H1 (cell line): Measurements from ENCODE around the gene SPHKAP. TPM values are rescaled to one million over a fixed set of nuclear protein-coding genes. Genes with fewer than 3 reads are reported as not detected.

Experiments used
- CTCF ChIA-PET: fragments of 300-600 bp; sonication (Branson Sonifier 250); formaldehyde crosslinking; loops from one replicate; lab custom pipeline; 2021; ENCODE audit not compliant: partially characterized antibody; lab: Charles Lee
- POLR2A ChIA-PET: fragments of 300-600 bp; sonication (Branson Sonifier 250); formaldehyde crosslinking; loops from one replicate; lab custom pipeline; 2021; ENCODE audit warnings: inconsistent platforms; ENCODE audit not compliant: partially characterized antibody; lab: Charles Lee
- DNase-seq, 2 experiments: peaks; one replicate each; pipeline versions ENCODE4 v3.0.0 to v3.0.0-alpha.2; 2010 to 2022; ENCODE audit warnings: low spot score in 2 of 2, low read depth in 1 of 2, mixed read lengths in 1 of 2
- FAIRE-seq: peaks from 2 replicates; lab custom pipeline; 2011; peaks lifted over from hg19 to GRCh38; lab: Jason Lieb, UNC
- H2AFZ ChIP-seq: 2 replicates; pipeline ENCODE4 v1.8.1; 2012; ENCODE audit warnings: low read length, inconsistent platforms
- H2AK5ac ChIP-seq: 2 replicates; pipeline ENCODE4 v1.6.1; 2013; ENCODE audit warnings: low read depth, low read length
- H2BK120ac ChIP-seq: replicated peaks from 2 replicates; pipeline ENCODE3; 2013; ENCODE audit warnings: low read depth, low read length, inconsistent platforms
- H2BK12ac ChIP-seq: 2 replicates; pipeline ENCODE4 v1.6.1; 2013; ENCODE audit warnings: low read depth, low read length
- H2BK15ac ChIP-seq: 2 replicates; pipeline ENCODE4 v1.6.1; 2013; ENCODE audit warnings: low read length
- H2BK20ac ChIP-seq: 2 replicates; pipeline ENCODE4 v1.6.1; 2013; ENCODE audit warnings: low read length
- H2BK5ac ChIP-seq: 2 replicates; pipeline ENCODE4 v1.6.1; 2013; ENCODE audit warnings: low read depth, low read length
- H3K14ac ChIP-seq: 2 replicates; pipeline ENCODE4 v1.6.1; 2013; ENCODE audit warnings: inconsistent platforms; ENCODE audit not compliant: insufficient read length
- H3K18ac ChIP-seq: 2 replicates; pipeline ENCODE4 v1.6.1; 2013; ENCODE audit warnings: low read length; ENCODE audit errors: extremely low read depth
- H3K23ac ChIP-seq: 2 replicates; pipeline ENCODE4 v1.6.1; 2013; ENCODE audit warnings: inconsistent platforms; ENCODE audit not compliant: insufficient read length
- H3K23me2 ChIP-seq: 2 replicates; pipeline ENCODE4 v1.6.1; 2013; ENCODE audit warnings: low read depth, low read length
- H3K27ac ChIP-seq: 2 replicates; pipeline ENCODE4 v1.6.1; 2011; ENCODE audit warnings: low read depth, low read length, inconsistent platforms
- H3K27me3 ChIP-seq, 4 experiments: replicated peaks in 1 of 4; 1 replicate in 1 of 4; 2 replicates in 3 of 4; pipeline versions ENCODE4 v1.6.1 to v1.8.1; 2011 to 2013; ENCODE audit warnings: low read length in 3 of 4, mild to moderate bottlenecking in 3 of 4, inconsistent platforms in 2 of 4, mixed read lengths in 2 of 4, moderate library complexity in 1 of 4; ENCODE audit not compliant: control insufficient read depth in 3 of 4, insufficient read depth in 3 of 4; ENCODE audit errors: extremely low read depth in 1 of 4
- H3K36me3 ChIP-seq, 4 experiments: 2 replicates each; pipeline versions ENCODE4 v1.6.1 to v1.8.1; 2011 to 2013; ENCODE audit warnings: mild to moderate bottlenecking in 4 of 4, low read length in 3 of 4, moderate library complexity in 2 of 4, control low read depth in 1 of 4, inconsistent platforms in 1 of 4; ENCODE audit not compliant: insufficient read depth in 4 of 4, control insufficient read depth in 2 of 4
- H3K4ac ChIP-seq: replicated peaks from 2 replicates; pipeline ENCODE3; 2013; ENCODE audit warnings: low read length, low read depth, mixed read lengths, inconsistent platforms; ENCODE audit not compliant: insufficient read length
- H3K4me1 ChIP-seq, 4 experiments: replicated peaks in 1 of 4; 1 replicate in 1 of 4; 2 replicates in 3 of 4; pipeline versions ENCODE4 v1.6.1 to v1.8.1; 2011 to 2013; ENCODE audit warnings: low read length in 3 of 4, inconsistent platforms in 2 of 4, mixed read lengths in 1 of 4; ENCODE audit not compliant: insufficient read depth in 4 of 4, control insufficient read depth in 3 of 4
- H3K4me2 ChIP-seq, 2 experiments: 2 replicates each; pipeline versions ENCODE4 v1.6.1 to v1.8.1; 2011 to 2013; ENCODE audit warnings: low read depth in 2 of 2, low read length in 2 of 2, control low read depth in 1 of 2, inconsistent platforms in 1 of 2, mild to moderate bottlenecking in 1 of 2; ENCODE audit not compliant: insufficient read depth in 1 of 2
- H3K4me3 ChIP-seq, 4 experiments: fragments of 200-600, 300-600 bp in 1 of 4; sonication (generic), shearing (Covaris generic), sonication (Bioruptor Twin) in 1 of 4; 2 replicates each; pipeline versions ENCODE4 v1.5.1 to v1.8.1; 2011 to 2016; ENCODE audit warnings: low read length in 4 of 4, low read depth in 3 of 4, control low read depth in 2 of 4, inconsistent platforms in 2 of 4, mild to moderate bottlenecking in 2 of 4, mixed read lengths in 1 of 4, moderate library complexity in 1 of 4; ENCODE audit not compliant: insufficient read depth in 2 of 4; ENCODE audit errors: extremely low read depth in 1 of 4
- H3K56ac ChIP-seq: replicated peaks from 2 replicates; pipeline ENCODE3; 2013; ENCODE audit warnings: low read depth, mild to moderate bottlenecking, mixed read lengths, low read length, inconsistent platforms; ENCODE audit not compliant: insufficient read length
- H3K79me1 ChIP-seq: 2 replicates; pipeline ENCODE4 v1.6.1; 2013; ENCODE audit warnings: low read depth, low read length, control low read depth
- H3K79me2 ChIP-seq, 2 experiments: 2 replicates each; pipeline versions ENCODE4 v1.6.1 to v1.8.1; 2012 to 2013; ENCODE audit warnings: low read length in 2 of 2, mild to moderate bottlenecking in 2 of 2, inconsistent platforms in 1 of 2; ENCODE audit not compliant: insufficient read depth in 2 of 2, control insufficient read depth in 1 of 2
- H3K9ac ChIP-seq, 4 experiments: replicated peaks in 1 of 4; 1 replicate in 1 of 4; 2 replicates in 3 of 4; pipeline versions ENCODE4 v1.6.1 to v1.8.1; 2011 to 2013; ENCODE audit warnings: low read depth in 3 of 4, low read length in 3 of 4, control low read depth in 2 of 4, mild to moderate bottlenecking in 2 of 4, moderate library complexity in 2 of 4, inconsistent platforms in 1 of 4; ENCODE audit errors: extremely low read depth in 1 of 4
- H3K9me3 ChIP-seq, 2 experiments: 2 replicates each; pipeline versions ENCODE4 v1.6.1 to v1.8.1; 2012 to 2013; ENCODE audit warnings: mild to moderate bottlenecking in 2 of 2, moderate library complexity in 2 of 2, control low read depth in 1 of 2, inconsistent platforms in 1 of 2, low read depth in 1 of 2, low read length in 1 of 2, mixed read lengths in 1 of 2; ENCODE audit not compliant: insufficient read depth in 2 of 2
- H4K20me1 ChIP-seq, 2 experiments: replicated peaks in 1 of 2; 2 replicates each; pipeline versions ENCODE3 to v1.8.1; 2011 to 2013; ENCODE audit warnings: inconsistent platforms in 2 of 2, low read length in 2 of 2, mild to moderate bottlenecking in 1 of 2; ENCODE audit not compliant: insufficient read depth in 2 of 2, control insufficient read depth in 1 of 2
- H4K5ac ChIP-seq: 2 replicates; pipeline ENCODE4 v1.6.1; 2013; ENCODE audit warnings: low read length, low read depth, mixed read lengths, inconsistent platforms; ENCODE audit not compliant: insufficient read length
- H4K8ac ChIP-seq: 2 replicates; pipeline ENCODE4 v1.8.0; 2013; ENCODE audit warnings: mild to moderate bottlenecking, moderate library complexity, low read length, inconsistent platforms; ENCODE audit not compliant: insufficient read depth; ENCODE audit errors: extremely low read depth
- H4K91ac ChIP-seq: replicated peaks from 2 replicates; pipeline ENCODE3; 2013; ENCODE audit warnings: low read length, mixed read lengths, inconsistent platforms; ENCODE audit not compliant: insufficient read length
- CREB1 ChIP-seq: IDR thresholded peaks from 2 replicates; pipeline ENCODE4 v1.6.1; 2012; ENCODE audit warnings: inconsistent platforms
- EGR1 ChIP-seq: IDR thresholded peaks from 2 replicates; pipeline ENCODE4 v1.6.1; 2011; ENCODE audit warnings: low read depth, low read length, borderline replicate concordance
- NANOG ChIP-seq: IDR thresholded peaks from 2 replicates; pipeline ENCODE4 v1.6.1; 2011; ENCODE audit warnings: low read length, low read depth, mild to moderate bottlenecking, inconsistent platforms; ENCODE audit not compliant: insufficient read depth, poor library complexity, severe bottlenecking
- TAF1 ChIP-seq: IDR thresholded peaks from 2 replicates; pipeline ENCODE4 v1.6.1; 2011; ENCODE audit warnings: mild to moderate bottlenecking, low read depth, low read length
- WGBS, 2 experiments: shearing (Covaris generic) in 1 of 2; methylation state at CpG; one replicate each; pipeline versions ENCODE4 v1.1.6 to v1.1.7; 2013 to 2015; ENCODE audit warnings: low lambda C conversion rate in 2 of 2, mixed read lengths in 2 of 2, inconsistent platforms in 1 of 2, low coverage in 1 of 2, missing lambda C conversion rate in 1 of 2; ENCODE audit not compliant: insufficient replicate concordance in 2 of 2, insufficient coverage in 1 of 2, insufficient read length in 1 of 2; ENCODE audit errors: extremely low coverage in 1 of 2, missing lambda C conversion rate in 1 of 2; 5-methylcytosine and 5-hydroxymethylcytosine counted together
- polyA plus RNA-seq, 7 experiments: library from polyadenylated mRNA; depleted of rRNA in 3 of 7; stranded (reverse) in 5 of 7; unstranded in 2 of 7; fragments of >200 nt in 5 of 7; fragments of 200-250 nt in 2 of 7; gene quantifications; 1 replicate in 5 of 7; 2 replicates in 1 of 7; 4 replicates in 1 of 7; pipeline versions ENCODE4 v1.2.1 to v1.2.3, GENCODE V29; 2011 to 2013; ENCODE audit warnings: missing spikeins in 2 of 7, mixed read lengths in 2 of 7
- total RNA-seq: library from RNA; stranded (reverse); fragmentation: NEBNext Ultra II Directional; extraction: Animal tissue kit (Norgen Biotek cat#: 25700); gene quantifications from 2 replicates; pipeline ENCODE4 v1.2.1, GENCODE V29; 2021
- TF ChIP-seq, protein P1 (sequence below): IDR thresholded peaks from 2 replicates; pipeline ENCODE4 v1.6.1; 2012; ENCODE audit warnings: low read length, inconsistent platforms

Gene SPHKAP
- total and polyA plus RNA-seq, 2 of the 8 experiments (the other 6 are each of a cell fraction or from before 2014, with no cell fraction given): 0.02 TPM; not detected in 1

DNA sequence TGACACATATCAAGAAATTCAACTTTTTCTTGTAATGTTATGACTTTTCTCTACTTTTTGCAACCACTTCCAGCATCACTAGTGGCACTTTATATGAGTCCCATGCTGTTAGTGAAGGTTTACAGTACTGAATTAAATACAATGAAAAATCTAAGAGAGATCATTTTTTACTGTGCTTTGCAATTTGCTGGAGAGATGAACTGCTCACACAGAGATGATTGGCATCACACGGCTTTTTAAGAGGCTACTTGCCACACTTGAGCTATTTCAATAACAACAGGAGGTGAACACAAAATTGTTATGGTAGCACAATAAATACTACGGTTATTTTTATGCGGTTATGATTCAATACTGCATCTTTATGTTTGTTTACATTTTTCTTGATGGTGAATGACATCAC is 221.2 kb downstream of the SPHKAP start:
- Histone ChIP-seq H3K4me1 (no peaks in the 10 kb centered on the region), H2AK5ac (no peak overlapping the region), H4K20me1 (no peaks in the 10 kb centered on the region), H2BK20ac (no peak overlapping the region), H2BK120ac (no peak overlapping the region), H3K79me2 (no peaks in the 10 kb centered on the region), H3K9ac (no peak overlapping the region), H3K4me3 (no peak overlapping the region), H3K18ac (no peak overlapping the region), H3K9me3 (no peaks in the 10 kb centered on the region), H4K91ac (no peak overlapping the region), H2BK5ac (no peak overlapping the region), H3K79me1 (no peaks in the 10 kb centered on the region), H2BK12ac (no peak overlapping the region), H2BK15ac (no peak overlapping the region), H3K27me3 (no peaks in the 10 kb centered on the region), H4K8ac (no peak overlapping the region), H3K56ac (no peak overlapping the region), H3K4ac (no peak overlapping the region), H3K4me2 (no peak overlapping the region), H3K36me3 (no peaks in the 10 kb centered on the region), H3K14ac (no peak overlapping the region), H3K23me2 (no peaks in the 10 kb centered on the region), H2AFZ (no peak overlapping the region), H4K5ac (no peak overlapping the region), H3K23ac (no peak overlapping the region), H3K27ac (no peak overlapping the region)
- ChIA-PET POLR2A (no interaction called here), CTCF (interaction anchor here (0.6 to 1.4 kb wide), 2 partner anchors 20 to 874 kb away, joined by 3 to 5 read pairs; no protein-coding TSS in a partner anchor)
- FAIRE-seq (no peak), DNase-seq (no peak)
- WGBS, 2 experiments: 93% methylated on average over 3 of the region's 3 CpGs; no CpG with 5 or more reads in 1 of the 2 experiments
- TF ChIP-seq EGR1 (no peak), TAF1 (no peak), CREB1 (no peak), NANOG (no peak)
- TF ChIP-seq, protein P1, sequence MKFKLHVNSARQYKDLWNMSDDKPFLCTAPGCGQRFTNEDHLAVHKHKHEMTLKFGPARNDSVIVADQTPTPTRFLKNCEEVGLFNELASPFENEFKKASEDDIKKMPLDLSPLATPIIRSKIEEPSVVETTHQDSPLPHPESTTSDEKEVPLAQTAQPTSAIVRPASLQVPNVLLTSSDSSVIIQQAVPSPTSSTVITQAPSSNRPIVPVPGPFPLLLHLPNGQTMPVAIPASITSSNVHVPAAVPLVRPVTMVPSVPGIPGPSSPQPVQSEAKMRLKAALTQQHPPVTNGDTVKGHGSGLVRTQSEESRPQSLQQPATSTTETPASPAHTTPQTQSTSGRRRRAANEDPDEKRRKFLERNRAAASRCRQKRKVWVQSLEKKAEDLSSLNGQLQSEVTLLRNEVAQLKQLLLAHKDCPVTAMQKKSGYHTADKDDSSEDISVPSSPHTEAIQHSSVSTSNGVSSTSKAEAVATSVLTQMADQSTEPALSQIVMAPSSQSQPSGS: no peak
